NT2/D1 (cell line): ENCODE measurements around the gene C19orf38.
"Not testable (repeated sequence)": the region's sequence is repeated elsewhere in the genome, so short reads cannot be mapped to it uniquely, and the experiment has no call there.

Experiments used
- DNase-seq: peaks from one replicate; pipeline ENCODE4 v3.0.0-alpha.2; 2011; ENCODE audit warnings: low read depth, low spot score
- H3K27me3 ChIP-seq: 2 replicates; pipeline ENCODE4 v1.6.0; 2011; ENCODE audit warnings: mild to moderate bottlenecking; ENCODE audit not compliant: insufficient read length, insufficient read depth
- H3K36me3 ChIP-seq: 2 replicates; pipeline ENCODE4 v1.6.1; 2011; ENCODE audit warnings: mild to moderate bottlenecking, low read length, mixed read lengths; ENCODE audit not compliant: insufficient read depth, insufficient read length
- H3K4me1 ChIP-seq: 2 replicates; pipeline ENCODE4 v1.5.1; 2011; ENCODE audit not compliant: insufficient read depth, insufficient read length
- H3K4me3 ChIP-seq: 2 replicates; pipeline ENCODE4 v1.5.1; 2011; ENCODE audit warnings: low read depth; ENCODE audit not compliant: insufficient read length
- H3K9ac ChIP-seq: 2 replicates; pipeline ENCODE4 v1.6.0; 2011; ENCODE audit warnings: low read depth; ENCODE audit not compliant: insufficient read length
- H3K9me3 ChIP-seq: 2 replicates; pipeline ENCODE4 v1.5.1; 2011; ENCODE audit warnings: mild to moderate bottlenecking, low read length; ENCODE audit not compliant: insufficient read depth
- SUZ12 ChIP-seq: IDR thresholded peaks from 2 replicates; pipeline ENCODE4 v1.6.1; 2011; ENCODE audit not compliant: insufficient read length, insufficient read depth; ENCODE audit errors: extremely low read depth
- YY1 ChIP-seq: IDR thresholded peaks from 2 replicates; pipeline ENCODE4 v1.6.1; 2011; ENCODE audit not compliant: insufficient read length, insufficient read depth
- ZNF274 ChIP-seq: IDR thresholded peaks from 2 replicates; pipeline ENCODE4 v1.6.1; 2011; ENCODE audit warnings: mild to moderate bottlenecking, low read depth, low read length

C19orf38 gene

GRCh38 chr19:10866495-10866894 is 18.3 kb downstream of the C19orf38 start:
- H3K4me1 ChIP-seq, result peaks cover 5% of the 10 kb centered on the region
- no peak overlapping the region for H3K9ac ChIP-seq
- H3K36me3 ChIP-seq, result no peaks in the 10 kb centered on the region
- no peak for DNase-seq
- H3K9me3 ChIP-seq, result no peaks in the 10 kb centered on the region
- H3K27me3 ChIP-seq, result no peaks in the 10 kb centered on the region
- no peak for TF ChIP-seq YY1
- TF ChIP-seq ZNF274, result no peak
- no peak for TF ChIP-seq SUZ12
- H3K4me3 ChIP-seq, result no peak overlapping the region

- peaks cover 2% of the 10 kb centered on the region for H3K4me1 ChIP-seq
Measured at GRCh38 chr19:10868872-10869547, 20.8 kb downstream of the C19orf38 start.

GRCh38 chr19:10869872-10870311 is 21.7 kb downstream of the C19orf38 start:
- H3K36me3 ChIP-seq, result peaks cover 10% of the 10 kb centered on the region
- H3K9ac ChIP-seq, H3K27me3 ChIP-seq, H3K9me3 ChIP-seq, H3K4me1 ChIP-seq, H3K4me3 ChIP-seq, DNase-seq: not testable (repeated sequence)

More at GRCh38 chr19:10868872-10869547, 20.8 kb downstream of the C19orf38 start:
- no peak for TF ChIP-seq YY1
- no peak for TF ChIP-seq SUZ12
- TF ChIP-seq ZNF274, result no peak
- DNase-seq, result no peak
- H3K36me3 ChIP-seq, result peaks cover 3% of the 10 kb centered on the region
- no peak overlapping the region for H3K4me3 ChIP-seq
- no peak overlapping the region for H3K9ac ChIP-seq
- no peaks in the 10 kb centered on the region for H3K27me3 ChIP-seq
- H3K9me3 ChIP-seq, result no peaks in the 10 kb centered on the region

GRCh38 chr19:10870501-10870954 is 22.3 kb downstream of the C19orf38 start:
- no peak for TF ChIP-seq ZNF274
- TF ChIP-seq SUZ12, result no peak
- no peak for TF ChIP-seq YY1
- Histone ChIP-seq H3K4me3 (peak overlapping the region; percentile 13), H3K36me3 (peaks cover 13% of the 10 kb centered on the region), H3K4me1 (peaks cover 4% of the 10 kb centered on the region), H3K27me3 (no peaks in the 10 kb centered on the region), H3K9me3 (no peaks in the 10 kb centered on the region), H3K9ac (peak overlapping the region; percentile 47)
- no peak for DNase-seq

- no peaks in the 10 kb centered on the region for H3K27me3 ChIP-seq
- peak within 1 kb of the TSS; percentile 92 for H3K9ac ChIP-seq
- peak within 1 kb of the TSS; percentile 82 for H3K4me3 ChIP-seq
- peaks cover 4% of the 10 kb centered on the region for H3K4me1 ChIP-seq
- H3K9me3 ChIP-seq, result no peaks in the 10 kb centered on the region
- H3K36me3 ChIP-seq, result peaks cover 13% of the 10 kb centered on the region
- DNase-seq, result peak; percentile 95
- no peak for TF ChIP-seq ZNF274
Measured at GRCh38 chr19:10870955-10871603, 22.9 kb downstream of the C19orf38 start, which contains the start of gene CARM1. CARM1 (plus strand) TSS chr19:10871553; CDS start chr19:10871703, 150 bp downstream.

- Histone ChIP-seq H3K4me3 (peak overlapping the region; percentile 82), H3K36me3 (peaks cover 22% of the 10 kb centered on the region), H3K9ac (peak overlapping the region; percentile 92), H3K9me3 (no peaks in the 10 kb centered on the region), H3K27me3 (no peaks in the 10 kb centered on the region), H3K4me1 (peaks cover 7% of the 10 kb centered on the region)
- DNase-seq, result no peak
- TF ChIP-seq YY1 (no peak), SUZ12 (no peak), ZNF274 (no peak)
Measured at GRCh38 chr19:10871711-10872545, 23.7 kb downstream of the C19orf38 start.

- no peak for DNase-seq
- Histone ChIP-seq H3K4me3 (peak overlapping the region; percentile 82), H3K36me3 (peaks cover 24% of the 10 kb centered on the region), H3K9ac (peak overlapping the region; percentile 92), H3K27me3 (no peaks in the 10 kb centered on the region), H3K4me1 (peaks cover 7% of the 10 kb centered on the region), H3K9me3 (no peaks in the 10 kb centered on the region)
- no peak for TF ChIP-seq SUZ12
- TF ChIP-seq ZNF274, result no peak
- TF ChIP-seq YY1, result no peak
Measured at GRCh38 chr19:10872546-10873107, 24.4 kb downstream of the C19orf38 start.
